Endothelial cell of umbilical vein (primary cell): ENCODE data around the gene SLC12A7.

ENCODE experiments used
- EZH2 ChIP-seq: IDR thresholded peaks from 2 replicates; pipeline ENCODE4 v1.6.1; 2012; ENCODE audit warnings: borderline replicate concordance, low read depth, mild to moderate bottlenecking, moderate library complexity, low read length, inconsistent platforms; ENCODE audit not compliant: severe bottlenecking
- FOS ChIP-seq: IDR thresholded peaks from 2 replicates; pipeline ENCODE4 v1.6.1; 2011; ENCODE audit warnings: mild to moderate bottlenecking, low read length, moderate library complexity, borderline replicate concordance; ENCODE audit not compliant: insufficient read depth
- JUN ChIP-seq: IDR thresholded peaks from 2 replicates; pipeline ENCODE4 v1.6.1; 2011; ENCODE audit warnings: borderline replicate concordance, low read depth; ENCODE audit not compliant: insufficient read length, insufficient read depth
- MYC ChIP-seq: IDR thresholded peaks from one replicate; pipeline ENCODE4 v1.6.1; 2011; ENCODE audit warnings: mild to moderate bottlenecking, low read depth, low read length
- POLR2A ChIP-seq: IDR thresholded peaks from 2 replicates; pipeline ENCODE4 v1.6.1; 2012; ENCODE audit warnings: low read depth, mild to moderate bottlenecking, control low read depth, low read length
- POLR2AphosphoS5 ChIP-seq: IDR thresholded peaks from 2 replicates; pipeline ENCODE4 v1.6.1; 2012; ENCODE audit warnings: low read depth, mild to moderate bottlenecking, control low read depth, low read length, moderate library complexity; ENCODE audit not compliant: insufficient read depth
- TF ChIP-seq, protein P1 (sequence below), 2 donors: IDR thresholded peaks; 1 replicate in 1 of 2; 2 replicates in 1 of 2; pipeline ENCODE4 v1.5.1; 2011; ENCODE audit warnings: low read length in 2 of 2, mild to moderate bottlenecking in 2 of 2, moderate library complexity in 2 of 2, control low read depth in 1 of 2, inconsistent platforms in 1 of 2, low read depth in 1 of 2; ENCODE audit not compliant: insufficient read depth in 1 of 2; ENCODE audit errors: extremely low read depth in 1 of 2
- TF ChIP-seq, protein P2 (sequence below): IDR thresholded peaks from 2 replicates; pipeline ENCODE4 v1.6.1; 2011; ENCODE audit not compliant: insufficient read depth, insufficient read length

DNA sequence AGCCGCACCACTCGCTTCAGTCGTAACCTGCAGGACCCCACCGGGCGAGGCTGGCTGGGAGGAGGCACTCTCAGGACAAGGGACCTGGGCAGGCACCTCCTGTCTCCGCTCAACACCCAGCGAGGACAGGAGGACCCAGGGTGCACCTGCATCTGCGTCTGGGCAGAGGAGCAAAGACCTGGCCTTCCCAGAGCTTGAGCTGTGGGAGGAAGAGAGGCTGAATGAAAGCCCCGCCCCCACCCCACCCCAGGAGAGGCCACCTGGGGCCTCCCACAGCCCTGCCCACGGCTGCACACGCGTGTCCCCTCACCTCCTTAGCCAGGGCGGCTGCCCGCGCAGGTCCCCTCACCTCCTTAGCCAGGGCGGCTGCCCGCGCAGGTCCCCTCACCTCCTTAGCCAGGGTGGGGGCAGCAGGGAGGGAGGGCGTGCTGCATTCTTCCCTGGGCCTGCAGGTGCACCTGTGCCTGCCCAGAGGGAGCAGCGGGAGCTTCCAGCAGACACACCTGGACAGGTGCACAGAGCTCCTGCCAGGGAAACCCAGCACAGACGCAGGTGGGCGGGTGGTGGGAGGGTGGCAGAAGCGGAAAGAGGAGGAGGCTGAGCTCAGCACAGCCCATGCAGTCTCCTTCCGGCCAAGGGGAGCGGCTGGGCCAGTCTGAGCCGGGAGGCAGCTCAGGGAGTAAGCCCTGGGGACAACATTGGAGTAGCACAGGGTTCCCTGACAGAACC is 18.5 kb upstream of the SLC12A7 start:
- TF ChIP-seq MYC (no peak), JUN (no peak), POLR2AphosphoS5 (no peak), POLR2A (no peak), EZH2 (no peak), FOS (no peak)
- TF ChIP-seq, protein P1, sequence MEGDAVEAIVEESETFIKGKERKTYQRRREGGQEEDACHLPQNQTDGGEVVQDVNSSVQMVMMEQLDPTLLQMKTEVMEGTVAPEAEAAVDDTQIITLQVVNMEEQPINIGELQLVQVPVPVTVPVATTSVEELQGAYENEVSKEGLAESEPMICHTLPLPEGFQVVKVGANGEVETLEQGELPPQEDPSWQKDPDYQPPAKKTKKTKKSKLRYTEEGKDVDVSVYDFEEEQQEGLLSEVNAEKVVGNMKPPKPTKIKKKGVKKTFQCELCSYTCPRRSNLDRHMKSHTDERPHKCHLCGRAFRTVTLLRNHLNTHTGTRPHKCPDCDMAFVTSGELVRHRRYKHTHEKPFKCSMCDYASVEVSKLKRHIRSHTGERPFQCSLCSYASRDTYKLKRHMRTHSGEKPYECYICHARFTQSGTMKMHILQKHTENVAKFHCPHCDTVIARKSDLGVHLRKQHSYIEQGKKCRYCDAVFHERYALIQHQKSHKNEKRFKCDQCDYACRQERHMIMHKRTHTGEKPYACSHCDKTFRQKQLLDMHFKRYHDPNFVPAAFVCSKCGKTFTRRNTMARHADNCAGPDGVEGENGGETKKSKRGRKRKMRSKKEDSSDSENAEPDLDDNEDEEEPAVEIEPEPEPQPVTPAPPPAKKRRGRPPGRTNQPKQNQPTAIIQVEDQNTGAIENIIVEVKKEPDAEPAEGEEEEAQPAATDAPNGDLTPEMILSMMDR (IDR thresholded peaks at IDR 0.05; ENCODE audit: extremely low read depth in 1 of 2, insufficient read depth in 1 of 2, low read depth in 1 of 2, low read length in 2 of 2), result no peak
- TF ChIP-seq, protein P2, sequence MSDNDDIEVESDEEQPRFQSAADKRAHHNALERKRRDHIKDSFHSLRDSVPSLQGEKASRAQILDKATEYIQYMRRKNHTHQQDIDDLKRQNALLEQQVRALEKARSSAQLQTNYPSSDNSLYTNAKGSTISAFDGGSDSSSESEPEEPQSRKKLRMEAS, result no peak
